AG08395 (cell line): ENCODE measurements around the gene S100A14.
A peak's percentile ranks its signal among the peaks of the same experiment; 100 is the strongest.

Experiments
- DNase-seq: peaks from one replicate; pipeline ENCODE4 v3.0.0; 2012; ENCODE audit warnings: mixed read lengths, low spot score

The S100A14 gene

DNA sequence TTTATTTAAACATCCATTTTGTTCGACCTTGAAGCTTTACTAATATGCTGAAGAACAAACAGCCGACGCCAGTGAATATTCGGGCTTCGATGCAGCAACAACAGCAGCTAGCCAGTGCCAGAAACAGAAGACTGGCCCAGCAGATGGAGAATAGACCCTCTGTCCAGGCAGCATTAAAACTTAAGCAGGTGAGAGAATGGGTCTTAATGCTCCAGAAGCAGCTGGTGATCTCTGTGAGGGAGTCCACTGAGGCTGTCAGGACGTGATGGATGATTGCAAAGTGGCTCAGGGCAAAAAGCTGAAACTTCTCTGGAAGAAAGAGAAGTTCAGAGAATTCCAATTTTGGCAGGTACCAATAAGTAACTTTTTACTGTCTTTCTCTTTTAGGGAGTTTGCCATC lies 22.1 kb upstream of the S100A14 start:
- DNase-seq, result no peak

DNA sequence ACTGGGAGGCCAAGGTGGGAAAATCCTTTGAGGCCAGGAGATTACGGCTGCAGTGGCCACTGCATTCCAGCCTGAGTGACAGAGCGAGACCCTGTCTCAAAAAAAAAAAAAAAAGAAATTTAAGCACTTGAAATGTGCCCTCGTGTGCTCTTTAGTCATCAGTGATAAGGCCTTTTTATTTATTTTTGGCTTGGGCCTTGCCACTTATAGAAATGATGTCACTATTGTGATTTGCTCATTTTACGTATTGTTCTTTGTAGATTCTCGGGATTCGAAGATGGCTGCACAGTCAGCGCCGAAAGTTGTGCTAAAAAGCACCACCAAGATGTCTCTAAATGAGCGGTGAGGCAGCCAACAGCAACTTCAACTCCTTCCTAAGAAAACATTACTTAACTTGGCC lies 20.2 kb upstream of the S100A14 start:
- DNase-seq, result no peak

DNA sequence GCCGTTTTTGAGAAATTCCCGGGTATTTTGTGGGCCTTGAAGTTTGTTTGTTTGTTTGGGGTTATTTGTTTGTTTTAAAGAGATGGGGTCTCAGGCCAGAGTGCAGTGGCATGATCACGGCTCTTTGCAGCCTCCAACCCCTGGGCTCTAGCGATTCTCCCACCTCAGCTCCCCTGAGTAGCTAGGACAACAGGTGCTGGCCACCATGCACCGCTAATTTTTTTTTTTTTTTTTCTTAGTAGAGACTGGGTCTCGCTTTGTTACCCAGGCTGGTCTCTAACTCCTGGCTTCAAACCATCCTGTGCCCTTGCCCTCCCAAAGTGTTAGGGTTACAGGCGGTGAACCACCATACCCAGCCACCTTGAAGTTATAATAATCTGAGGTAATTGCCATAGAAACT lies 19.7 kb upstream of the S100A14 start:
- DNase-seq, result no peak

DNA sequence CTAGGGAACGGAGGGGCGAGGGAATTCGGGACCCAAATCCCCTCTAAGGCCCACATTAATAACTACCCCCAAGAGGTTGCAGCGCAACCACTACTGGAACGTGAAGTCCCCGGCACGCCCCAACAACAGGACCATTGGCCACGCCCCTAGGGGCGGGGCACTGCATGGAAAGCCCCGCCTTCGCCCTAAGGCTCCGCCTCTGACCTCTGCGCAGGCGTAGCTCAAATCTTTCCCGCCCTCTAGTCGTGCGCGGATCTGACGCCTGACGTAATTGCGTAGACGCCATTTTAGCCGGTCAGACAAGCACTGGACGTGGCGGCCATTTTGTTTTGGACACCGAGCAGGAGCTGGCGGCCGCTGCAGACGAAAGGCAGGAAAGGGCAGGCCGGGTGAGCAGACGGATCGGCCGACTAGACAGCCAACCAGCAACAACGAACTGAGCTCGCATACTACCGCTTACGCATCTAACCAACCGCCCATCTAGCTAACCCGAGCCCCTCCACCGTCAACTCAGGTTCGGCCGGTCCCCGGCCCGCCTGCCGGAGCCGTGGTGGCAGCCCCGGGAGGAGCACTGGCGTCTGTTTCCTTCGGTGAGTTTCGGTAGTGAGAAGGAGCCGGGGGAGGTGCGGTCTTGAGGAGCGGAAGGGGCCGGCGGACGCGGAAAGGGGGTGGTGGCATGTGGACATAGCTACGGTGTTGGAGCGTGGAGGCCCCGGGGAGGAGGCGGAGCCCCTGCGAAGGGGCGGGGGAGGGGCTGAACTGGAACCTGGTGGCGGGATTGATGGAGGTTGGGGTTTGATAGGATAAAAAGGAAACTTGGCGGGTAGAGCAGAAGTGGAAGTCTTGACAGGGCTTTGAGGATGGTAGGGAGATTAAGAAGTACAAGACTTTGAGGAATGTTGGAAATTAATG lies 17.9 kb upstream of the S100A14 start, which contains the start of gene CHTOP:
Gene CHTOP (plus strand): TSS at position 313 of the 912 bp plus-strand sequence. CDS start 2,523 bp downstream, outside the sequence.
- DNase-seq, result peak; percentile 98

DNA sequence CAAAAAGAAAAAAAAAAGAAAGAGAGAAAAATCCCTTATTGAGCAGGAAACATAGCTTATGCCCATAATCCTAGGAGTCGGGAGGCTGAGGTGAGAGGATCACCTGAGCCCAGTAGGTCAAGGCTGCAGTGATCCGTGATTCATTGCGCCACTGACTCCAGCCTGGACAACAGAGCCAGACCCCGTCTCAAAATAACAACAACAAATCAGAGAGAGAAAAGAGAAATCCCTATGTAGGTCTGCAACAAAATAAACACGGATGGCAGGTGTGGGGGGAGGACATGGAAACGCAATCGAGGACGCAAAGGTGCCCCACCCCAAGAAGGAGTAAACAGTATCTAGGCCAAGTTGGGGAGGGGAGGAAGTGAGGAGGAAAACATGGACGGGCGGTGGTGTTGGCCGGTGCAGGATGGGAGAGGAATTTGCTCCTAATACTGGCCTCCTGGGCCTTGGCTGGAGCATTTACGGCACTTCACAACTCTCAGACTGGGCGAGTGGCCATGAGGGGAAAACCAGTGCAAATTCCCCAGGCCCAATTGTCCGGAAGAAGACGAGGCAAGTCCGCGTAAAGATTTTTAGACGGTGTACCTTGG lies 17.1 kb upstream of the S100A14 start:
- DNase-seq, result no peak

DNA sequence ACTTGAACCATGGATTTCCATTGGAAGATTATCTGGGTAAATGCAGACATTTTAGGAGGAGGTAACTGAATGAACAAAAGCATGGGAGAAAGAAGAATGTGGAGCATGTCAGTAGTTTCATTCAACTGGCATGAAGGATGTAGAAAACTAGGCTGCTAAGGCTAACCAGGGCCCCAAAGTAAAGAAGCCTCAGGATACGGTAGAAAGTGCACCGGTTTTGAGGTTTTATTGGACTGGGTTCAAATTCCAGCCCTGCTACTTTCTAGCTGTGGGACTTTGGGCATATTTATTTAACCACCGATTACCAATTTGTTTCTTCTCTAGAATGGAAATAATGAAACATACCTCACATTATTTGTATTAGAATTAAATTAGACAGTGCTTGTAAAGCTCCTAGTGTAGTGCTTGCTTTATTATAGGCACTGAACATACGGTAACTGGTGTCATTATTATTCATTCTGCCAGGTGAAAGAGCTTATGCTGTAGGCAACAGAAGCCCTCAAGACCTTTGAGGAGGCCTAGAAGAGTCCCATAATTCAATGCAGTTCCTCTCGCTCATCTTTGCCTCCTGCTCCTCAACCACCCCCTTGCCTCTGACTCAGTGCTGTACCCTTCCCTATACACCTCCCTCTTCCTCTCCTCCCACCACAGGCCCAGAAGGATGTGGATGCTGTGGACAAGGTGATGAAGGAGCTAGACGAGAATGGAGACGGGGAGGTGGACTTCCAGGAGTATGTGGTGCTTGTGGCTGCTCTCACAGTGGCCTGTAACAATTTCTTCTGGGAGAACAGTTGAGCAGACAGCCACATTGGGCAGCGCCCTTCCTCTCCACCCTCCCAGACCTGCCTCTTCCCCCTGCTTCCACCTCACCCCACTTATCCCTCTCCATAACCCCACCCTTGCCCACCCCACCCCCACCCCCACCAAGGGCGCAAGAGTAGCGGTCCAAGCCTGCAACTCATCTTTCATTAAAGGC lies 15.2 kb upstream of the S100A14 start:
- no peak for DNase-seq

DNA sequence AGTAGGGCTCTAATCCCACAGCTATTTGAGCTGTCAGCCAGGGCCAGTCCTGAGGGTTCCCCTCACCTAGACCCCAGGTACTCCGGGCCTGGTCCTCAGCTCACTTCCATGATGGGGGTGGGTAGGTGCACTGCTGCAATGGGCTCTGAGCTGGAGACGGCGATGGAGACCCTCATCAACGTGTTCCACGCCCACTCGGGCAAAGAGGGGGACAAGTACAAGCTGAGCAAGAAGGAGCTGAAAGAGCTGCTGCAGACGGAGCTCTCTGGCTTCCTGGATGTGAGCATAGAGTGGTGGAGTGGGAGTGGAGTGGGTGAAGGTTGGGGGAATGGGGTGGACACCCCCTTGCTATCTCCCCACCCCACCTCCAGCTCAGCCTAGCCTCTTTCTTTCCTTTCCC lies 14.3 kb upstream of the S100A14 start:
- DNase-seq, result no peak

- DNase-seq, result no peak
Observed at GRCh38 chr1:153629971-153630370, 13.8 kb upstream of the S100A14 start.

DNA sequence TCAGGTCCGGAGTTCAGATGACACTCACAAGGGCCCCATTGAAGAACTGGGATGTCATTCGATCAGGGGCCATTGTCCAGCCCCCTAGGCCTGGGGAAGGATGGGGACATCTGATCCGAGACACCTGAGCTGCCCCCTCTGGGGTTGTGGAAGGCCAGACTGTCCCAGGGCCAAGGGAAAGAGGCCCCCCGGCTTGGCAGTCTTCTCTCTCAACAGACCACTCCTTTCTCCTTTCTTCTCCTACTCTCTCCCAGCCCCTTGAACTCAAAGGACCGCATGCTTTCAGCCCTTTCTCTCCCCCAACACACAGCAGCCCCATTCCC lies 13.2 kb upstream of the S100A14 start:
- no peak for DNase-seq

DNA sequence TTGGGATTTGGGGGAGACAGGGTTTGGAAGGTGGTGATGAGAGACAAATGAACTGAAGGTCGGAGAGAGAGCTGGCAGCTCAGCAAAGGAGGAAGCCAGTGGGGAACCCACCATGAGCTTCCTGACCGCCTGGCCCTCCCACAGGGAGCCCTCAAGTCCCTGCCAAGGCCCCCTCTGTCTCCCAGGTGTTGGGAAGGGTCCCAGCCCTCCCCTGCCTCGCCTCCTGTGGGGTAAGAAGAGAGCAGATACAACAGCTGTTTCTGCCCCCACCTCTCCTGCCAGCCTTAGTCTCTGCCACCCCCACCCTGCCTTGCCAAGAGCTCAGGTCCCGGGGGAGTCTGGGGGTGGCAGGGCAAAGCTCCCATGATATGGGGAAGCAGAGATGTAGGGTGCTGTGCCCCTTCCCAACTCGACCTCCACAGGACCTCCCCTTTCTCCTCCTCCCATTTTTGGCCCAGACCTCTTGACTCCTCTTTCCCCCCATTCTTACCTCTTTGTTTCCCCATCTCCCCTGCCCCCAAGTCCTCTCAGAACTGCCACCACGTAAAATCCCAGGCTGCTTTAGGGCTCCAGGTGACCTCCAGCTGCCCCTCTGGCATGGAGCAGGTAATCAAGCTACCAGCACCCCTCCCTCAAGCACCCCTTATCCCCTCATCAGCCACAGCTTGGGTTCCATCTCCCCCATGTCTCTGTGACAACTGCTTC lies 12.7 kb upstream of the S100A14 start:
- DNase-seq, result no peak

DNA sequence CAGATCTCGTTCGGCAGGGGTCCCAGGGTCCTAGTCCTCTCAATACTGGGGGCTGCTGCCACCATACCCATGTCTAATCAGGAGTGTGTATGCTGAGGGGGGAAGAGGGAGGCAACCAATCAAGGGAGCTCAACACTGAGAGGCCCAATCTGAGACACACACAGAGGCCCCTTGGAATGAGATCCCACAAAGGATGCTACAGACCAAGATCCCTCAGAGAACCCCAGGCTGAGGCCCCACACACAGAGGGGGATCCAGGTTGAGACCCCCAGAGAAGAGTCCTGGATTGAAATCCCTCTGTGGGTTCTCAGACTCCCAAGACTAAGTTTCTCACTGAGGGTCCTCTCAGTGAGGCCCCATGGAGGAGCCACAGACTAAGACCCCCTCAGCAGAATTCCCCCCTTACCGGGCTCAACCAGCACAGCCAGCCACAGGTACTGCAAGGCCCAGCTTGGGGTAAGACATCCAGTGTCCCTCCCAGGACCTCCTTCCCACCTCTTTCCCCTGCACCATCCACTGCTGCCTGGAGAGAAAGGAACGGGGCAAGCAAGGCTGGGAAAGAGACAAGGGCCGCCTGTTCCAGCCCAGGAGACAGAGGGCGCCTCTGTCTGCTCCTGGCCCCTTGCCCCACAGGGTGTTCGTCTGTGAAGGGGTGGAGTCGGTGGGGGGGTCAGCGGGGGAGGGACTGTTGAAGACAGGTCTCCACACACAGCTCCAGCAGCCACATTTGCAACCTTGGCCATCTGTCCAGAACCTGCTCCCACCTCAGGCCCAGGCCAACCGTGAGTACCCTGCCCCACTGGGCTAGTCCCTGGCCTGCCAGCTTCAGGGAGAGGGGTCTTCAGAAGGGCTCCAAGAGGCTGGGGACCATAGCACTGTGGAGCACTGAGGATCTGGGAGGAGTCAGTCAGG lies 11.8 kb upstream of the S100A14 start, which contains the start of gene S100A1:
Gene S100A1 (plus strand): TSS at position 720 of the 912 bp plus-strand sequence. CDS start 2,088 bp downstream, outside the sequence.
- DNase-seq, result no peak

- peak; percentile 93 for DNase-seq
Observed at GRCh38 chr1:153626904-153627714, 11.0 kb upstream of the S100A14 start, which contains the start of gene S100A13. Gene S100A13, minus strand, starts transcription at chr1:153627505. Its CDS starts 1,033 bp downstream, at chr1:153626472.

DNA sequence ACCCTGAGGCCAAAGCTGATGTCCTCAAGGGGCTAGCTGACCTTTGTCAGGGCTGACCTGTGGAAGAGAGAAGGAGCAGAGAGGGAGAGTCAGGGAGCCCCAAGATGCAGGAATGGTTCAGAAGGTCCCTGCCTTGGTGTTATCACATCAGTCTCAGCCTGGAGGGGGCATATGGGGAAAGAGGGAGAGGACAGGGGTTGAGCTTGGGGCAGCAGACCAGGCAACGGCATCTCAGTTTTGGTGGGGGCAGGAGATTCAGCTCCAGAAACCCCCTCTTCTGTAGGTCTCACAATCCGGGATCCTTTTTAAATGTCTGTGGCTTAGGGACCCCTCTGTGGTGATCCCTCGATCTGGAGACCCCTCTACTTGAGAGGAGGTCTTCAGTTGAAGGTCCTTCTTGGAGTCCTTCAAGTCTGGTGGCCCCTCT lies 10.4 kb upstream of the S100A14 start:
- DNase-seq, result no peak

DNA sequence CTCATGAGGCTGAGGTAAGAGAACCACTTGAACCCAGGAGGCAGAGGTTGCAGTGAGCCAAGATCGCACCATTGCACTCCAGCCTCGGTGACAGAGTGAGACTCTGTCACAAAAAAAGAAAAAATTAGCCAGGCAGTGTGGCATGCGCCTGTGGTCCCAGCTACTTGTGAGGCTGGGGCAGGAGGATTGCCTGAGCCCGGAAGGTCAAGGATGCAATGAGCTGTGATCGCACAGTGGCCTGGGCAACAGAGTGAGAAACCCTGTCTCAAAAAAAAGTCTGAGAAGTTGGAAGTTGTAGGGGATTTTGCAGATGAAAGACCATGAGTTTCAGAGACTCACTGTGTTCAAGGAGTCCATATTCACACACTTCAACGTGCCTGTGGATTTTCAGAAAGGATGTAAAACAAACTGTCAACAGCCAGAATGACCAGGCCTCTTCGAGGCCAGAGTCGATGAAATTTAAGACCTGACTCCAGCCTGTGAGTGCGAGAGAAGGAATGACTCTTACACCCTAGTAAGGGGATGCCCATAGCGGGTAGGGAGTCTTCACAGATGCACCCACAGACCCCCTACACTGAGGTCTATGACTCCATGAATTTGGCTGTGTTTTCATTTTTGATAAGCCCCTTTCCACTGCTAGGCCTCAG lies 9.0 kb upstream of the S100A14 start:
- no peak for DNase-seq

DNA sequence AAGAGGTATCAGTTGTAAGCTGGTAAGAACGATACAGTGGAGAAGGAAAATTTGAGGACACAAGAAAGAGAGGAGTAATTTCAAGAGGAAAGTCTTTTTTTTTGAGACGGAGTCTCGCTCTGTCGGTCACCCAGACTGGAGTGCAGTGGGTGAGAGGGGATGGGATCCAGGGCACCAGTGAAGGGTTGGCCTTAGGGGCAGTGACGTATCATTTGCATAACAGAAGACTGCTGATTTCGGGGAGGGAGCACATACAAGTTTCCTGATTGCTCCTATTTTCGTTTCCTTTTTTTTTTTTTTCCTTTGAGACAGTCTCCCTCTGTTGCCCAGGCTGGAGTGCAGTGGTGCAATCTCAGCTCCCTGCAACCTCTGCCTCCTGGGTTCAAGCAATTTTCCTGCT lies 7.0 kb upstream of the S100A14 start:
- no peak for DNase-seq

DNA sequence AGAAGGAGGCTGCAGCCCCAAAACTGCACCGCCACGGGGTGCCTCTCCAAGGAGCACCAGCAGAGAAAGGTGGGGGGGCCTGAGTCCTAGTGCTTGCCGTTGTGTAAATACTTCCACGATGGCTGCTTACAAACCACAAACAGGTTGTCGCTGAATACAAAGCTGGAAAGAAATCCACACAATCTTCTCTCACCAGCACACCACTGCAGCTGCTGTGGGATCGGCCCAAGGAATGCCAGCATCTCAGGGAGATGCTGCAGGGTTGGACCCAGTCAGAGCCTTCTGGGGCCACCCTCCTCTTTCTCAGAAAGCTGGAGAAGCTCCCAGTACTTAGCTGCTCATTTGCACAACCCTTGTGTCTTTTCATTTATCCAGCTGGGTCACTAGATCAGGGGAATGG lies 3.0 kb upstream of the S100A14 start:
- no peak for DNase-seq

- peak; percentile 70 for DNase-seq
Observed at GRCh38 chr1:153617663-153618062, 1.5 kb upstream of the S100A14 start.

DNA sequence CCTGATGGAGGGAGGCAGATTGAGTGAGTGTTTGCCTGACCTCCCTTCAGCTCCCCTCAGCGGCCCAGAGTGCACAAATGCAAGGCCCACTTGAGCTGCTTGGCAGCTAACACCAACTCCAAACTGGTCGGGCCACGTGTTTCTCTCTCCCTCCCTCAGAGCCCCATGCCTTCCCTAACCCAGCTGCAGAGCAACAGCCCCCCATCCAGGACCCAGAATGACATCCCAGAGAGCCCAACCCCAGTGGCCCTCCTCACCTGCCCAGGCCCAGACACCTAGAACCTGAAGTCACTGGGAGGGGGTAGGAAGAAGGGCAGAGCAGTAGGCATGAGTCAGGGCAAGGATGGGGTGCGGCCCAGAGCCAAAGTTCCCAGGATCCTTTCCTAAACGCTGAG lies 789 bp upstream of the S100A14 start:
- DNase-seq, result no peak

DNA sequence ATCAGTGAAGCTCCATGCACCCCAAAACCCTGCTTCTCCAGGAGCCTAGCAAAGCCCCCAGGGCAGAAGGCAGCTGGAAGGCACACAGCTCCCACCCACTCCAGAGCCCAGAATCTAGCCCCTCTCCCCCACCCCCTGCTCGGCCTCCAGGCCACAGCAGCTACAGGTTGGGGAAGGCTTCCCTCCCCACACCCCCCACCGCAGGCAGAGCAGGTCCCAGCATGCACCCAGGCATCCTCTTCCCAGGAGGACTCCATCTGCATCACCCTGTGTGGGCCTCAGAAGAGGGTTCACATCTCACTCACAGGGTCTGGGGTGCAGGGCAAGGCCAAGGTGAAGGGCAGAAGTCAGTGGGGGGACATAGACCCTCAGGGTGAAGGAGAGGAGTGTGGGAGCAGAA lies 719 bp downstream of the S100A14 start:
- DNase-seq, result no peak
